Stimulated activated CD8-positive, alpha-beta memory T cell treated with anti-CD3 and anti-CD28 coated beads, Interleukin-12 subunit alpha, Interleukin-12 subunit beta, amount 100 ng/mL, for 24 hours (primary cell): Measurements from ENCODE around the gene LRRC8D.
"Not testable (repeated sequence)": the region's sequence is repeated elsewhere in the genome, so short reads cannot be mapped to it uniquely, and the experiment has no call there.

Source experiments
- DNase-seq: peaks from one replicate; pipeline ENCODE4 v3.0.0-alpha.2; 2020; ENCODE audit errors: extremely low read depth

Gene LRRC8D

GRCh38 chr1:89958851-89959654, 138.2 kb downstream of the LRRC8D start:
- no peak for DNase-seq

GRCh38 chr1:89959719-89960118, 138.9 kb downstream of the LRRC8D start:
- no peak for DNase-seq

GRCh38 chr1:89962024-89962741, 141.4 kb downstream of the LRRC8D start:
- no peak for DNase-seq

- DNase-seq: no peak
Observed at GRCh38 chr1:89962742-89963075, 141.9 kb downstream of the LRRC8D start.

GRCh38 chr1:89965193-89965768, 144.4 kb downstream of the LRRC8D start:
- no peak for DNase-seq

- DNase-seq: no peak
Observed at GRCh38 chr1:89966656-89967055, 145.8 kb downstream of the LRRC8D start.

GRCh38 chr1:89971600-89971999, 150.8 kb downstream of the LRRC8D start:
- no peak for DNase-seq

GRCh38 chr1:89972024-89972423, 151.2 kb downstream of the LRRC8D start:
- no peak for DNase-seq

GRCh38 chr1:89973471-89974127, 152.8 kb downstream of the LRRC8D start:
- DNase-seq: no peak

GRCh38 chr1:89974256-89974655, 153.4 kb downstream of the LRRC8D start:
- DNase-seq: no peak

- DNase-seq: no peak
Observed at GRCh38 chr1:89974696-89975470, 154.1 kb downstream of the LRRC8D start.

GRCh38 chr1:89975540-89976125, 154.8 kb downstream of the LRRC8D start:
- no peak for DNase-seq

- no peak for DNase-seq
Observed at GRCh38 chr1:89978755-89979154, 157.9 kb downstream of the LRRC8D start.

- DNase-seq: no peak
Observed at GRCh38 chr1:89980605-89981004, 159.8 kb downstream of the LRRC8D start.

GRCh38 chr1:89982846-89983245, 162.0 kb downstream of the LRRC8D start:
- not testable (repeated sequence) for DNase-seq

- not testable (repeated sequence) for DNase-seq
Observed at GRCh38 chr1:89984564-89985116, 163.8 kb downstream of the LRRC8D start.

GRCh38 chr1:89986020-89986419, 165.2 kb downstream of the LRRC8D start:
- no peak for DNase-seq
